GM23338 (cell line): ENCODE data around the gene ACSBG1. TPM values are rescaled to one million over a fixed set of nuclear protein-coding genes. Genes with fewer than 3 reads are reported as not detected.

Source experiments
- ATAC-seq: fragments of 200-7000 bp; cut with Tn5 transposase; 3 replicates; pipeline ENCODE4 v1.9.1; 2020
- DNase-seq: peaks from one replicate; pipeline ENCODE4 v3.0.0-alpha.2; 2015; ENCODE audit warnings: low spot score
- H2AFZ ChIP-seq: fragments of 200-600 bp; sonication (generic); 2 replicates; pipeline ENCODE4 v1.8.0; 2016; ENCODE audit warnings: antibody characterized with exemption, mild to moderate bottlenecking, moderate library complexity
- H3F3A ChIP-seq: fragments of 200-600 bp; sonication (generic); replicated peaks from 2 replicates; pipeline ENCODE4 v1.8.0; 2017; ENCODE audit warnings: antibody characterized with exemption, mixed run types, low read depth
- H3K27ac ChIP-seq: fragments of 200-600 bp; sonication (generic); 2 replicates; pipeline ENCODE4 v1.6.1; 2016; ENCODE audit warnings: low read depth
- H3K27me3 ChIP-seq: fragments of 200-600 bp; sonication (generic); 2 replicates; pipeline ENCODE4 v1.8.0; 2016; ENCODE audit warnings: mild to moderate bottlenecking, mixed run types, moderate library complexity; ENCODE audit not compliant: insufficient read depth
- H3K36me3 ChIP-seq: fragments of 200-600 bp; sonication (generic); 2 replicates; pipeline ENCODE4 v1.8.0; 2016; ENCODE audit warnings: mild to moderate bottlenecking; ENCODE audit not compliant: insufficient read depth
- H3K4me1 ChIP-seq: fragments of 200-600 bp; sonication (generic); 2 replicates; pipeline ENCODE4 v1.8.0; 2016; ENCODE audit warnings: mild to moderate bottlenecking, moderate library complexity; ENCODE audit not compliant: insufficient read depth
- H3K4me2 ChIP-seq: fragments of 200-600 bp; sonication (generic); 2 replicates; pipeline ENCODE4 v1.7.1; 2017; ENCODE audit warnings: mixed run types
- H3K4me3 ChIP-seq: fragments of 200-600 bp; sonication (generic); 2 replicates; pipeline ENCODE4 v1.6.1; 2016; ENCODE audit warnings: mixed run types
- H3K79me2 ChIP-seq: fragments of 200-600 bp; sonication (generic); replicated peaks from 2 replicates; pipeline ENCODE4 v1.8.0; 2017; ENCODE audit warnings: mild to moderate bottlenecking; ENCODE audit not compliant: insufficient read depth
- H3K9me2 ChIP-seq: fragments of 200-600 bp; sonication (generic); 2 replicates; pipeline ENCODE4 v1.8.0; 2017; ENCODE audit not compliant: insufficient read depth
- H4K20me1 ChIP-seq: fragments of 200-600 bp; sonication (generic); replicated peaks from 2 replicates; pipeline ENCODE4 v1.8.0; 2017; ENCODE audit warnings: mild to moderate bottlenecking; ENCODE audit not compliant: insufficient read depth
- H3K27ac Mint-ChIP-seq: 2 replicates; pipeline ENCODE4 v1.8.0; 2020; ENCODE audit warnings: inconsistent platforms, mild to moderate bottlenecking, moderate library complexity, mixed read lengths
- H3K27me3 Mint-ChIP-seq: 3 replicates; pipeline ENCODE4 v1.8.0; 2022; ENCODE audit warnings: low read depth, mild to moderate bottlenecking, moderate library complexity, mixed read lengths, inconsistent platforms; ENCODE audit not compliant: insufficient read depth, poor library complexity
- H3K36me3 Mint-ChIP-seq: 3 replicates; pipeline ENCODE4 v1.8.0; 2021; ENCODE audit warnings: low read depth, mild to moderate bottlenecking, inconsistent platforms, moderate library complexity, mixed read lengths
- H3K4me1 Mint-ChIP-seq: 3 replicates; pipeline ENCODE4 v1.8.0; 2020; ENCODE audit warnings: mild to moderate bottlenecking, inconsistent platforms, mixed read lengths
- H3K4me3 Mint-ChIP-seq: 3 replicates; pipeline ENCODE4 v1.8.0; 2021; ENCODE audit warnings: moderate library complexity, mild to moderate bottlenecking, inconsistent platforms, mixed read lengths
- H3K9me3 Mint-ChIP-seq: 3 replicates; pipeline ENCODE4 v1.8.0; 2020; ENCODE audit warnings: moderate library complexity, mild to moderate bottlenecking, inconsistent platforms, mixed read lengths
- CREB1 ChIP-seq: fragments of 250-450 bp; sonication (Bioruptor Pico); IDR thresholded peaks from 2 replicates; pipeline ENCODE4 v1.5.0; 2020; ENCODE audit warnings: low read depth, mild to moderate bottlenecking, moderate library complexity
- EZH2phosphoT487 ChIP-seq: fragments of 200-600 bp; sonication (generic); IDR thresholded peaks from one replicate; pipeline ENCODE4 v1.8.1; 2018; ENCODE audit warnings: antibody characterized with exemption; ENCODE audit not compliant: unreplicated experiment
- STAT1 ChIP-seq: IDR thresholded peaks from one replicate; pipeline ENCODE4 v1.6.1; 2016; ENCODE audit warnings: antibody characterized with exemption; ENCODE audit not compliant: unreplicated experiment
- ZNF331 ChIP-seq: fragments of 250-450 bp; sonication (Bioruptor Pico); IDR thresholded peaks from 2 replicates; pipeline ENCODE4 v1.5.0; 2020; ENCODE audit warnings: low read depth, mild to moderate bottlenecking, moderate library complexity
- polyA plus RNA-seq: library from polyadenylated mRNA; unstranded; fragments of >200 nt; fragmentation: Nextera tagmentation; extraction: Ambion mirVana; gene quantifications from 2 replicates; pipeline ENCODE4 v1.2.1, GENCODE V29; 2016
- total RNA-seq: library from RNA; depleted of rRNA; stranded (reverse); fragments of >200 nt; shearing (Covaris generic); gene quantifications from 2 replicates; pipeline ENCODE4 v1.2.3, GENCODE V29; 2014
- TF ChIP-seq, protein P1 (sequence below): IDR thresholded peaks from 2 replicates; pipeline ENCODE4 v1.6.1; 2016; ENCODE audit warnings: antibody characterized with exemption
- TF ChIP-seq, protein P2 (sequence below): IDR thresholded peaks from one replicate; pipeline ENCODE4 v1.6.1; 2018; ENCODE audit warnings: antibody characterized with exemption; ENCODE audit not compliant: unreplicated experiment

ACSBG1 gene
- total and polyA plus RNA-seq, 2 experiments from 2014 or later, result 1.9 to 10.0 TPM

DNA sequence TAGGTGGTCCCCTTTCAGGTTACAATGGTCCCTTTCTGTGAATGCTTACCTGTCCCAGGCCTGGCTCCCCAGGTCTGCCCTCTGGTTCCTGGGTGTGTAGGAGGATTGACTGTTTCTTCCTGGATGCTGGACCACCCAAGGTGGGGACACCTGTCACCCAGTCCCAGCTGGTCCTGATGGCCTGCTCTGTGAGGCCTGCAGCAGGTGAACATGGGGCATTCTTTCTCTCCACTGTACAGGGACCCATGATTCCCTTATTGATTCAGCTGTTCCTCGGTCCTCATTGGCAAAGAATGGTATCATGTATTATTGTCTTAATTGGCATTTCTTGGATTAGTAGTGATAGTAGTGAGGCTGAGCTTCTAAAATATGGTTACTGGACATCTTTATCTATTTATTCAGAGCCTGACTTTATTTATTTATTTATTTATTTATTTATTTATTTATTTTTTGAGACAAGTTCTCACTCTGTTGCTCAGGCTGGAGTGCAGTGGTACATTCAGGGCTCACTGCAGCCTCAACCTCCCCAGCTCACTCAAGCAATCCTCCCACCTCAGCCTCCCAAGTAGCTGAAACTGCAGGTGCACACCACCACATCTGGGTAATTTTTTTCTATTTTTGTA is 21.2 kb upstream of the ACSBG1 start:
- TF ChIP-seq CREB1 (CRISPR knock-in tag) (no peak), ZNF331 (CRISPR knock-in tag) (no peak), EZH2phosphoT487 (no peak)
- TF ChIP-seq, protein P1, sequence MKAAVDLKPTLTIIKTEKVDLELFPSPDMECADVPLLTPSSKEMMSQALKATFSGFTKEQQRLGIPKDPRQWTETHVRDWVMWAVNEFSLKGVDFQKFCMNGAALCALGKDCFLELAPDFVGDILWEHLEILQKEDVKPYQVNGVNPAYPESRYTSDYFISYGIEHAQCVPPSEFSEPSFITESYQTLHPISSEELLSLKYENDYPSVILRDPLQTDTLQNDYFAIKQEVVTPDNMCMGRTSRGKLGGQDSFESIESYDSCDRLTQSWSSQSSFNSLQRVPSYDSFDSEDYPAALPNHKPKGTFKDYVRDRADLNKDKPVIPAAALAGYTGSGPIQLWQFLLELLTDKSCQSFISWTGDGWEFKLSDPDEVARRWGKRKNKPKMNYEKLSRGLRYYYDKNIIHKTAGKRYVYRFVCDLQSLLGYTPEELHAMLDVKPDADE, result no peak
- TF ChIP-seq, protein P2, sequence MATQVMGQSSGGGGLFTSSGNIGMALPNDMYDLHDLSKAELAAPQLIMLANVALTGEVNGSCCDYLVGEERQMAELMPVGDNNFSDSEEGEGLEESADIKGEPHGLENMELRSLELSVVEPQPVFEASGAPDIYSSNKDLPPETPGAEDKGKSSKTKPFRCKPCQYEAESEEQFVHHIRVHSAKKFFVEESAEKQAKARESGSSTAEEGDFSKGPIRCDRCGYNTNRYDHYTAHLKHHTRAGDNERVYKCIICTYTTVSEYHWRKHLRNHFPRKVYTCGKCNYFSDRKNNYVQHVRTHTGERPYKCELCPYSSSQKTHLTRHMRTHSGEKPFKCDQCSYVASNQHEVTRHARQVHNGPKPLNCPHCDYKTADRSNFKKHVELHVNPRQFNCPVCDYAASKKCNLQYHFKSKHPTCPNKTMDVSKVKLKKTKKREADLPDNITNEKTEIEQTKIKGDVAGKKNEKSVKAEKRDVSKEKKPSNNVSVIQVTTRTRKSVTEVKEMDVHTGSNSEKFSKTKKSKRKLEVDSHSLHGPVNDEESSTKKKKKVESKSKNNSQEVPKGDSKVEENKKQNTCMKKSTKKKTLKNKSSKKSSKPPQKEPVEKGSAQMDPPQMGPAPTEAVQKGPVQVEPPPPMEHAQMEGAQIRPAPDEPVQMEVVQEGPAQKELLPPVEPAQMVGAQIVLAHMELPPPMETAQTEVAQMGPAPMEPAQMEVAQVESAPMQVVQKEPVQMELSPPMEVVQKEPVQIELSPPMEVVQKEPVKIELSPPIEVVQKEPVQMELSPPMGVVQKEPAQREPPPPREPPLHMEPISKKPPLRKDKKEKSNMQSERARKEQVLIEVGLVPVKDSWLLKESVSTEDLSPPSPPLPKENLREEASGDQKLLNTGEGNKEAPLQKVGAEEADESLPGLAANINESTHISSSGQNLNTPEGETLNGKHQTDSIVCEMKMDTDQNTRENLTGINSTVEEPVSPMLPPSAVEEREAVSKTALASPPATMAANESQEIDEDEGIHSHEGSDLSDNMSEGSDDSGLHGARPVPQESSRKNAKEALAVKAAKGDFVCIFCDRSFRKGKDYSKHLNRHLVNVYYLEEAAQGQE, result no peak
- no peaks in the 10 kb centered on the region for H4K20me1 ChIP-seq
- H2AFZ ChIP-seq, result no peak overlapping the region
- H3K27me3 Mint-ChIP-seq, result peaks cover 4% of the 10 kb centered on the region
- H3K9me2 ChIP-seq, result no peaks in the 10 kb centered on the region; the same call in 1 of the 2 replicates
- H3K27me3 ChIP-seq, result no peaks in the 10 kb centered on the region
- H3K79me2 ChIP-seq, result no peaks in the 10 kb centered on the region
- H3K27ac Mint-ChIP-seq, result no peak overlapping the region
- peaks cover 3% of the 10 kb centered on the region; the same call in 1 of the 3 replicates for H3K4me1 Mint-ChIP-seq
- H3K4me3 ChIP-seq, result no peak overlapping the region
- no peaks in the 10 kb centered on the region for H3K4me1 ChIP-seq
- no peaks in the 10 kb centered on the region for H3K36me3 ChIP-seq
- ATAC-seq (no peak), DNase-seq (no peak)
- H3K4me3 Mint-ChIP-seq, result no peak overlapping the region
- H3K4me2 ChIP-seq, result no peak overlapping the region
- H3F3A ChIP-seq, result no peaks in the 10 kb centered on the region
- H3K27ac ChIP-seq, result no peak overlapping the region
- no peaks in the 10 kb centered on the region for H3K36me3 Mint-ChIP-seq
- no peaks in the 10 kb centered on the region for H3K9me3 Mint-ChIP-seq

DNA sequence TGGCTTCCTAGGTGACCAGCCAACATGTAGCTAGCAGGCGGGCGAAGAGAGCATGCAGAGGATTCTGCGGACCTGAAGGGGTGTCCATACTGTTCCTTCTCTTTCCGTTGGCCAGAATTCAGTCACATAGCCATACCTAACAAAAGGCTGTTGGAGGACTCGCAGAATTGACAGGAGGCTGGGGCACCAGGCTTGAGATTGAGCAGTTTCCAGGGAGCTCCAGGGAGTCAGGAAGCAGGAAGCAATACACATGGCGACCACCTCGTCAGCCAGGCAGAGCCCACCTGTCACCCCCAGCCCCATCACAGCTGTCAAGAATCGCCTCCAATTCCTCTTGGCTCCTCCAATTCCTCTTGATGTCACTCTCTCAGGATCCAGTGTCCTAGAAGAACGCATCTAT is 16.8 kb upstream of the ACSBG1 start:
- peaks cover 6% of the 10 kb centered on the region; the same call in 1 of the 3 replicates for H3K9me3 Mint-ChIP-seq
- Histone ChIP-seq H2AFZ (no peak overlapping the region), H3K4me3 (no peak overlapping the region), H3K4me1 (no peaks in the 10 kb centered on the region), H3K4me2 (no peak overlapping the region), H3K27me3 (no peaks in the 10 kb centered on the region), H3F3A (no peaks in the 10 kb centered on the region), H3K27ac (no peak overlapping the region), H3K36me3 (no peaks in the 10 kb centered on the region), H3K9me2 (no peaks in the 10 kb centered on the region), H4K20me1 (no peaks in the 10 kb centered on the region), H3K79me2 (no peaks in the 10 kb centered on the region)
- H3K27me3 Mint-ChIP-seq, result peaks cover 4% of the 10 kb centered on the region
- DNase-seq, result no peak
- no peak for ATAC-seq
- no peak for TF ChIP-seq STAT1
- H3K27ac Mint-ChIP-seq, result no peak overlapping the region
- H3K36me3 Mint-ChIP-seq, result no peaks in the 10 kb centered on the region
- H3K4me3 Mint-ChIP-seq, result no peak overlapping the region
- no peaks in the 10 kb centered on the region for H3K4me1 Mint-ChIP-seq
